NCI-H2227 treated with DMSO at 0.1 percent for 48 hours (cell line): Measurements from ENCODE around the gene RASA3.
"Not testable (repeated sequence)": the region's sequence is repeated elsewhere in the genome, so short reads cannot be mapped to it uniquely, and the experiment has no call there.

Experiments used
- DNase-seq: peaks from one replicate; lab custom pipeline; 2025; lab: John Stamatoyannopoulos, UW

Gene RASA3

GRCh38 chr13:114127473-114128347 lies 4.7 kb downstream of the RASA3 start:
- no peak for DNase-seq

GRCh38 chr13:114126789-114127472 lies 5.5 kb downstream of the RASA3 start:
- DNase-seq = no peak

GRCh38 chr13:114126086-114126485 lies 6.3 kb downstream of the RASA3 start:
- DNase-seq = not testable (repeated sequence)

GRCh38 chr13:114125589-114125988 lies 6.8 kb downstream of the RASA3 start:
- DNase-seq = no peak

GRCh38 chr13:114124921-114125320 lies 7.5 kb downstream of the RASA3 start:
- DNase-seq = no peak

GRCh38 chr13:114124431-114124830 lies 8.0 kb downstream of the RASA3 start:
- no peak for DNase-seq

GRCh38 chr13:114123876-114124275 lies 8.5 kb downstream of the RASA3 start:
- no peak for DNase-seq

GRCh38 chr13:114123448-114123847 lies 9.0 kb downstream of the RASA3 start:
- no peak for DNase-seq

GRCh38 chr13:114122591-114123211 lies 9.7 kb downstream of the RASA3 start:
- DNase-seq = no peak

GRCh38 chr13:114122127-114122511 lies 10.3 kb downstream of the RASA3 start:
- DNase-seq = no peak

GRCh38 chr13:114121496-114122126 lies 10.8 kb downstream of the RASA3 start:
- no peak for DNase-seq

- no peak for DNase-seq
Observed at GRCh38 chr13:114121031-114121430, 11.4 kb downstream of the RASA3 start.

- no peak for DNase-seq
Observed at GRCh38 chr13:114120591-114121011, 11.8 kb downstream of the RASA3 start.

GRCh38 chr13:114119196-114119595 lies 13.2 kb downstream of the RASA3 start:
- no peak for DNase-seq

- no peak for DNase-seq
Observed at GRCh38 chr13:114118511-114119123, 13.8 kb downstream of the RASA3 start.

GRCh38 chr13:114118086-114118485 lies 14.3 kb downstream of the RASA3 start:
- no peak for DNase-seq

- not testable (repeated sequence) for DNase-seq
Observed at GRCh38 chr13:114117341-114117874, 15.0 kb downstream of the RASA3 start.

GRCh38 chr13:114116734-114117133 lies 15.7 kb downstream of the RASA3 start:
- no peak for DNase-seq

- no peak for DNase-seq
Observed at GRCh38 chr13:114115796-114116195, 16.6 kb downstream of the RASA3 start.

GRCh38 chr13:114115191-114115671 lies 17.2 kb downstream of the RASA3 start:
- no peak for DNase-seq

- DNase-seq = not testable (repeated sequence)
Observed at GRCh38 chr13:114114666-114115065, 17.8 kb downstream of the RASA3 start.
